COLO668 (cell line): ENCODE measurements around the gene VARS2.

Experiments used
- DNase-seq: peaks from one replicate; lab custom pipeline; 2025; ENCODE audit not compliant: unreplicated experiment; lab: John Stamatoyannopoulos, UW

VARS2 gene

DNA sequence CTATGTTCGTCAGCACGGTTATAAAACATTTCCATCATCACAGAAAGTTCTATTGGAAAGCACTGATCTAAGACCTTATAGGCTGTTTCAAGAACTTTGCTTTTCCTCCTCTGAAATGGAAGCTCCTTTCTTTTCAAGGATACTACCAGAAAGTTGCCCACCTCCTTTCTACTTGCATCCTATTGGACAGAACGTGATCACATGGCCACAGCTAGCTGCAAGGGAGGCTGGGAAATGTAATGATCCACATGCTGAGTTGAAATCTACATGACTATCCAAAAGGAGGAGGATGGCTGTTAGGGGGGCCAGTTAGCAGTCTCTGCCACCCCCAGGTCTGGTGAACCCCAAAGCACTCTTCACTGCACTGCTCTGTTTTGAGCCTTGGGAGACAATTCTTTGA, 14.6 kb downstream of the VARS2 start:
- no peak for DNase-seq

DNA sequence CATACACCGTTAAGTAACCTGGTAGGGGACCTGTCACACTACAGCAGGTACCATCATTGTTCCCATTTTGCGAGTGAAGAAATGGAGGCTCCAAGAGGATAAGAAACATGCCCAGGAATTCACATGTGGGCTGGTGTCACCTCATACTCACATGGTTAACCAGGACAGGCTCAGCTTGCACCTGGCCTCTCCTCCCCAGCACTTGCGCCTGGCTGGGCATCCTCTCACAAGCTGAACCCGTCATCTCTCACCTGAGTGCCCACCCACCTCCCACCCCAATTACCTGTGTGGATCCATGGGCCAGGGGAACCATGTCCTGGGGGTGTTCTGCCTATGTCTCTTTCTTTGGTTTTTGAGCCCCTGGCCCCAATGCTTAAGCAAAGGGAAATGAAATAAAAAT, 16.5 kb downstream of the VARS2 start:
- no peak for DNase-seq

DNA sequence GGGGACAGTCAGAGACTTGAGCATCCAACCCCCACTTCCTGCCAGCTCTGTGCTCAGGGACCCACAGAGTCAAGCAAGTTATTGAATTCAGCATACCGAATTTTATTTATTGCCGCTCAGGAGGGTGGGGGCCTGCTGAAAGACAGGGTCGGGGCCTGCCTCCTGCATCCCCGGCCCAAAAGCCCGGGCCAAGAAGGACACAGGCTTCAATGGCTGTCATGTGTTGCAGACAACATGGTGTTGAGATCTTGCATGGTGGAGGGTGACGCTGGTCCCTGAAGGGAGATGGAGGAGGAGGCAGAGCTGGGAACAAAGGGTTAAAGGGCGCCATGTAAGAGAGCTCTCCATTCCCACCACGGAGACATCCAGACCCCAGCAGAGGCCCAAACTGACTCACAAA, 17.2 kb downstream of the VARS2 start:
- DNase-seq = no peak

DNA sequence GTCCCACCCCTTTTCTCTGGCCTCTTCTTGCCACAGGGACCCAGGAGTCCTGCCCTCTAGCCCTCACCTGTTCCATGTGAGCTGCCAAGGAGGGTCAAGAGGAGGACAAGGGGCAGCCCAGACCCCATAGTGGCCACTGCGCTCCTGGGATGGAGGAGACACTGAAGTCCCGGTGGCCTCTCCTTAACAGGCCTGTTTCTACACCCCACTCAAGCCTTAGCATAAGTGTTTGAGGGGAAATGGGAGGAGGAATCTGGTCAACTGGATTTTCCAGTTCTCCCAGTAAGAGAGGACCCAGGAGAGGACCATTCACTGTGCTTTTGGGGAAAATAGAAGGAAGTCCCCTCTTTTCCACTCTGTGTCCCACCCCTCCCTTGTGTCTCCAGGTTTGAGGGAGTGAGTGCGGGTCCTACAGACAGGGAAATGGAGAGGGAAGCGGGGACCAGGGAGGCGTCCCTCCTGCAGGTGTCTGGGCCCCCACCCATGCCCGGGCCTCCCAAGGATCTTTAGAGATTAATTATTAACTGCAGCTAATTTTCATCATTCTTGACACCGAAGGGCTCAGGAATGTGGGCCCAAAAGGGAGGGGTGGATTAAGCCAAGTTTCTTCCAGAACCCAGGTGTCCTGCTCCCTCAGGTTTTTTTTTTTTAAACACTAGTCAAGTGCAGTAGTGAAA, 18.1 kb downstream of the VARS2 start, which contains the start of gene SFTA2:
Gene SFTA2, minus strand, starts transcription at position 202 of the 677 bp plus-strand sequence. Its CDS starts 74 bp downstream, at position 128.
- no peak for DNase-seq

DNA sequence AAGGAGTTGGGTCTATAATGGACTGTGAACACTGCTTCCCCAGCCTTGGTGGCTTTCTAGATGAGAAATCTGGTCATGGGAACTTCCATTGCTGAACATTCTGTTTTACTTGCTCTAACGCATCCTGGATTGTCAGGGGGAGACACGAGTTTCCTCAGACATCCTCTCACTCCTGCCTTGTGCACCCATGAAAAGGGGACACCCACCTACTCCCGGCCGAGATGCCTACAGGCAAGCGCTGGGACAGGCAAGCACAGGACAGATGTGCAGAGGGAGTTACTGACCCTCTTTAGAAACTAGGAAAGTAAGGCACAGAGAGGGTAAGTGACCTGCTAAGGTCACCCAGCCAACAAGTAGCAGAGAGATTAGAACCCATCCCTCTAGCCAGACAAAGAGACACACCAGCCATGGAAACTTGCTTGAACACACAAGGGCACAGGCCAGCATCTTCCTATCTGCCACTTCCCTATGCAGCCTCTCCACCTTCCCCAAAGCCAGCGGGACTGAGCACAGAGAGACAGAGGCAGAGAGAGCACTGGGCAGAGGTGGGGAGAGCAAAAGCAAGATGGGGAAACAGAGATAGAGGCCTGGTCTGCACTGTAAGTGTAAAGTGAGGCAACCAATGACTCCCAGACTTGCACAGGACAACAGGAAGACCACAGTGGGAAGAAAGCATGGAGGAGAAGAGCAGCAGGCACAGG, 18.8 kb downstream of the VARS2 start:
- DNase-seq = no peak

DNA sequence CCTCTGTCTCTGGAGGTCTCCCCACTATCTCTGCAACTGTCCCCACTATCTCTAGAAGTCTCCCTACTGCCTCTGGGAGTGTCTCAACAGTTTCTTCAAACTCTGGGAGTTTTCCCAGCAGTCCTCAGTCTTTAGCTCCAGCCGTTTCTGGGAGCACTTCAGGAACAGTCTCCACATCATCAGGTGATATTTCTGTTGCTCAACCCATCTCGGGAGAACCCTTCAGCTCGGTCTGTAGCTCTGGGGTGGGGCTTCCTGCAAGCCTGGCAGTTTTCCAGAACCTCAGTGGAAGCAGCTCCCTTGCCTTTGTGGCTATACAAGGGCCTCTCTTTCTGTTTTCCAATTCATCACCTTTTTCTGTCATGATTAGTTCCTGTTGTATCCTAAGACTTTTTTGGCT, 21.0 kb downstream of the VARS2 start:
- no peak for DNase-seq

DNA sequence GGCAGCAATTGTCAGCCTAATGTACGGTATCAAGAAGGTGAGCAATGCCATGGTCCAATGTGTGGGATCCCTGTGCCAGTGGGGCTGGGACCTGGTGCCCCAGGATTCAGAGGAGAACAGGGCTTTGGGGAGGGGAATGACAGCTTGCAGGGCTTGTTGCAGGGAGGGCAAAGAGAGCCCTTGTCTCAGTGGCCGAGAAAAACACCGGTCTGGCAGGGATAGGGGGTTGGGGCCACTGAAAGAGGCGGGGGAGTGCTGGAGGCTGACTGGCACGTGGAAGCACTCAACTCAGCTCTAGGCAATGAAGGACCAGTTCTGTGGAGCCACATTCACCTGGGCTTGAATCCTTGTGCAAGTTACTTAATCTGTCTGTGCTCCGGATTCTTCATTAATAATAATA, 23.2 kb downstream of the VARS2 start:
- DNase-seq = no peak

DNA sequence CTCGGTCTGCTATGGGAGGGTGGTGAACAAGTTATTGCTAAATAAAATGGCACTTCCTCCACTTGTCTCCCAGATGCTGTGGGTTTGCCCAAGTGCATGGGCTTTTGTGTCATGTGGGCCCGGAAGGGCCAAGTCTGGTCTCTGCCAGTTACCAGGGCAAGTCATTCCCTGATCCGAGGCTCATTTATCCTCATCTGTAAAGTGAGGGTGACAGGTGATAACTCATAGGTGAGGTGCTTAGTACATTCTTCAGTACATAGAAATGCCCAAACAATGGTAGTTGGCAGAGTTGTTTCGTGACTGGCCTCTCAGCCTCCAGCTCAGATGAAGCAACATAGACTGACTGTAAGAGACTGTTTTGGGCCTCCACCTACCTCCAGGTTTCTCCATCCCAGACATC, 24.7 kb downstream of the VARS2 start:
- DNase-seq = no peak

DNA sequence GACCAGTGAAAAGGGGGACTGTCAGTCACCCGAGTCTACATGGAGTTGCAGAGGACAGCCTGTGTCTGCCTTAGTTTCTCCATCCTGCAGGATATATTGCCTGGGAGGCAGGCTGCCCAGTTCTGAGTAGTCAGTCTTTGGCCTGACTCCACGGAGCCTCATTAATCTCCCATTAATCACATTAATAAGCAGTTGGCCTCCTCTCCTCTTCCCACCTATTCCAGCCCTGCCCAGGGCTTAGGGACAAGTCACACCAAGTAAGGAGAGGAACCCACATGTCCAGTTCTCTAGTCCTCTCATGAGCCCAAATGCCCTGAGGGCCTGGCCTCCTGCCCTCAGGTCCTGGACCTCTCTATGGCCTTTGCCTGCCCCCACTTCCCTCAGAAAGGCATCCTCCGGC, 25.4 kb downstream of the VARS2 start:
- no peak for DNase-seq

DNA sequence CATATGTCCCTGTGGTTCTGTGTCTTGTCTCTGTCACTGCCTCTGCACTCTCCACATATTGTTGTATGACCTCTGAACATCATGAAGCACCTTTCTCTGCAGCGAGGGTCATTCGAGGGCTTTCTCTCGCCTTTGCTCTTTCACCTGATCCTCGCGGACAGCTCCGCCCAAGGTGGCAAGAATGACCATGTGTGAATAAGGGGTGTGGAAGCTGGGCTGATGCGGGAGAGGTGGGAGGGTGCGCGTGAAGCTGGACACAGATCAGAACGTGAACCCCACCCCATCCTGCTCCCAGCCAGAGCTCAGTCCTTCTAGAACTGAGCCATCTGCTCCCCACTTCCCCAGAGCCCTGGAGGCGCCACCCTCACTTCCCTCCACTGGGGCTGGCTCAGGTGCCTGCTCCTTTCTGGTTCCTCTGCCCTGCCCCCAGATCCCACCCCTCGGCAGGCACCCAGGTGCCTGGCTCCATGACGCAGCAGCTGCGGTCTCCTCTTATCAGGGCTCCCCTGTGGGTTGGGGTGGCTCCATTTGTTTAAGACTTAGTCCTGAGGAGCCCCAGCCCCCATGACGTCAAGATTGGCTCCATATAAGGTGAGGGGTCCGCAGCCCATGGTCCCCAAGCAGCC, 26.4 kb downstream of the VARS2 start, which contains the start of gene MUCL3:
Gene MUCL3, plus strand, starts transcription at position 613 of the 626 bp plus-strand sequence. CDS start 27 bp downstream, outside the sequence.
- DNase-seq = no peak

DNA sequence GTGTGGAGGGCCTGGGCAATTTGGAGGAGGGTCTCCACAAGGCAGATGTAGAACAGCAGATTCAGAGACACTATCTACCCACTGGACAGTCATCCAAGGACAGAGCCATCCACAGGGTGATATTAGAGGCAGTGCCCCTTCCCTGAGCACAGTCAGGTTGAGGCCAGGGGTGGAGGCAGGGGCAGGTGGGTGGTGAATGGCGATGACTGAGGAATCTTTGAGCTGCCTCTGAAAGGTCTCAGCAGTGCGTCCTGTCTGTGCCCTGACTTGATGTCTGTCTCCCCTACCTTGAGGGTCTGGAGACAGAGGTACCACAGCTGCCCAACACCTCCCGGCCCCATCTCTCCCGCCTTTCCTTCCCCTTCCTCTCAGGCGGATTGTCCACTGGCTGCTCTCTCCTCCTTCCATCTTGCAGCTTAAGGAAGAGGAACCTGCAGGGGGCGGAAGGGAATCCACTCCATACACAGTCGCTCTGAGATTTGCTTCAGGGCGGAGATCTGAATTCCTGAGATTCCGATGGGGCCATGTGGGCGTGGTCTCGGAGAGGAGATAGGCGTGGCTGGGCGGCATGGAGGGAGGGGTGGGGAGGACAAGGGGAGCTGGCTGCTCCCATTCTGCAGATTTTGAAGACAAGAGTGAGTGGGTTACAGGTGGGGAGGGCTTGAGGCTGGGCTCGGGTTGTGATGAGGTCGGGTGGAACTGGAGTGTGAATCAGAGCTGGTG, 28.5 kb downstream of the VARS2 start:
- no peak for DNase-seq

DNA sequence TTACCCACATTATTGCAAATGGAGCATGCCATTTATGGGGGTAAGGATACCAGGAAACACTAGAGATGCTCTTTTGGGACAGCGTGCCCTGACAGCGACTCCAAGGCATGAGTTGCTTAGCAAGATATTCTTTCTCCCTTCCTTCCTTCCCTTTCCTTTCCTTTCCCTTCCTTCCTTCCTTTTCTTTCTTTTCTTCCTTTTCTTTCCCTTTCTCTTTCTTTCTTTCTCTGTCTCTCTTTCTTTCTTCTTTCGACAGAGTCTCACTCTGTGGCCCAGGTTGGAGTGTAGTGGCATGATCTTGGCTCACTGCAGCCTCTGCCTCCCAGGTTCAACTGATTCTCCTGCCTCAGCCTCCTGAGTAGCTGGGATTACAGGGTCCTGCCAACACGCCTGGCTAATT, 30.0 kb downstream of the VARS2 start:
- no peak for DNase-seq

DNA sequence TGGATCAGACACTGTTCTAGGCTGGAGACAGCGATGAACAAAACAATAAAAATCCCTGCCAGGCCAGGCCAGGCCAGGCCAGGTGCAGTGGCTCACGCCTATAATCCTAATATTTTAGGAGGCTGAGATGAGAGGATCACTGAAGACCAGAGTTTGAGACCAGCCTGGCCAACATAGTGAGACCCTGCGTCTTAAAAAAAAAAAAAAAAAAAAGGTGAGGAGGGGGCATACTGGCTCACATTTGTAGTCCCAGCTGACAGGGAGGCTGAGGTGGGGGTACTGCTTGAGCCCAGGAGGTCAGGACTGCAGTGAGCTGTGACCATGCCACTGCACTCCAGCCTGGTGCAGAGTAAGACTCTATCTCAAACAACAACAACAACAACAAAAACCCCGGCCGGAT, 31.2 kb downstream of the VARS2 start:
- DNase-seq = no peak

DNA sequence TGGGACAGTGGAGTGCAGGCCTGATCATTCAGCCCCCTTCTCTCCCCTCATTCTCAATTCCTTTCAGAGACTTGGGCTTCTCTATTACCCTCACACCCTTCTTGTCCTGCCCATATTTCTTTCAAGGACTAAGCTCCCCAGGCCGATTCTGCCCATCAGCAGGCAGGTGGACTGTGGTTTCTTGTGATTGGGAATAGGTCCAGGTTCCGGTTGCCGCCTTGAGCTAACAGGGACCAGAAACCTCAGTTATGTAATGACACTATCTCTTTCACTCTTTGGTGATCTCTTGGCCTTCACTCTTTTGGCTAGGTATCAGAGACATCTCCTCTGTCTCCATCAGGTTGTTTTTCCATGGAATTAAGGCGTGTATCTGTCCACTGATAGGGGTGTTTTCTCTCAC, 33.2 kb downstream of the VARS2 start:
- DNase-seq = no peak

DNA sequence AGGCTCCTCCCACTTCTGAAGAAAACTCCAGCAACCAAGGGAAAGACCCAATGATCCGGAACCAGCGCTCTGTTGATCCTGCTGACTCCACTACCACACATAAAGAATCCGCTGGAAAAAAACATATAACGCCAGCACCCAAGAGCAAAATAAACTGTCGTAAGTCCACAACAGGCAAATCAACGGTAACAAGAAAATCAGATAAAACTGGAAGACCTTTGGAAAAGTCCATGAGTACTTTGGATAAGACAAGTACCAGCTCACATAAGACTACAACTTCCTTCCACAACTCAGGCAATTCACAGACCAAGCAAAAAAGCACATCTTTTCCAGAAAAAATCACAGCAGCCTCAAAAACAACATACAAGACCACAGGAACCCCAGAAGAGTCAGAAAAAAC, 34.8 kb downstream of the VARS2 start:
- DNase-seq = no peak

DNA sequence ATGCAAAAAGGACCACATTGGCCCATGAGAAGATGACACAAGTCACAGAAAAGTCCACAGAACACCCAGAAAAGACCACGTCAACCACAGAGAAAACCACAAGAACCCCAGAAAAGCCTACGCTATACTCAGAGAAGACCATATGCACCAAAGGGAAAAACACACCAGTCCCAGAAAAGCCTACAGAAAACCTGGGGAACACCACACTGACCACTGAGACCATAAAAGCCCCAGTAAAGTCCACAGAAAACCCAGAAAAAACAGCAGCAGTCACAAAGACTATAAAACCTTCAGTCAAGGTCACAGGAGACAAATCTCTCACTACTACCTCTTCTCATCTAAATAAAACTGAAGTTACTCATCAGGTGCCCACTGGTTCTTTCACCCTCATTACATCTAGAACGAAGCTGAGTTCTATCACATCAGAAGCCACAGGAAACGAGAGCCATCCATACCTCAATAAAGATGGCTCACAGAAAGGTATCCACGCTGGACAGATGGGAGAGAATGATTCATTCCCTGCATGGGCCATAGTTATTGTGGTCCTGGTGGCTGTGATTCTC, 38.0 kb downstream of the VARS2 start:
- no peak for DNase-seq

DNA sequence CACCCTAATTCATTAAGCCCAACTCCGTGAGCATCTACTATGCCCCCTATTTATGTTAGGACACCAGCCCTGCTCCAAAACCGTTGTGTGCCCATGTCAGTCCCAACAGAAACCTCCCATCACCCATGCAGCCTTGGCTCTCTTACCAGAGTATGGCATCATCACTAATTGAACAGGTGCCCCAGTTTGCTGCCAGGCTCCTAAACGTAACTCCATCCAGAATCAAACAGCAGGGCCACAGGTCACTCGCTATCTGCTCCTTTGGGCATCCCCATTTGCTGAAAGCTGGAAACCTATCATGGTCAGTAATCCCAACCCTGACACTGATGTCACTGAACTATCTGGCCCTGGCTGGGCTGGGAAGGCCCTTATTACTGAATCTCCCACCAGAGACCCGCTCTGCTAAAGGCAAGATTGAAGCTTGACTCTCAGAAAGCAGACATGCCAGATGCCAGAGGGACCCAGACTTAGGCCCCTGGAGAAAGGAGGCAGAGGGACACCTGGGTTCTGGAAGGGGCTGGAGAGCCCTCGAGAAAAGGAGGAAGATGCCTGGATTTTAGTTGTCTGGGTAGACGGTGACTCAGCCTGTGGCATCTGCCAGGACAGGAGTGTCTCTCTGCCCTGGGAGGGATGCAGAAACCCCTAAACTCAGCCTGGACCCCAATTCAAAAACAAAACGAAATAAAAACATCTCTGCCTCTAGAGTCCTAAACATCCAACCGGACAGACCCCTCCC, 40.8 kb downstream of the VARS2 start:
- DNase-seq = no peak

DNA sequence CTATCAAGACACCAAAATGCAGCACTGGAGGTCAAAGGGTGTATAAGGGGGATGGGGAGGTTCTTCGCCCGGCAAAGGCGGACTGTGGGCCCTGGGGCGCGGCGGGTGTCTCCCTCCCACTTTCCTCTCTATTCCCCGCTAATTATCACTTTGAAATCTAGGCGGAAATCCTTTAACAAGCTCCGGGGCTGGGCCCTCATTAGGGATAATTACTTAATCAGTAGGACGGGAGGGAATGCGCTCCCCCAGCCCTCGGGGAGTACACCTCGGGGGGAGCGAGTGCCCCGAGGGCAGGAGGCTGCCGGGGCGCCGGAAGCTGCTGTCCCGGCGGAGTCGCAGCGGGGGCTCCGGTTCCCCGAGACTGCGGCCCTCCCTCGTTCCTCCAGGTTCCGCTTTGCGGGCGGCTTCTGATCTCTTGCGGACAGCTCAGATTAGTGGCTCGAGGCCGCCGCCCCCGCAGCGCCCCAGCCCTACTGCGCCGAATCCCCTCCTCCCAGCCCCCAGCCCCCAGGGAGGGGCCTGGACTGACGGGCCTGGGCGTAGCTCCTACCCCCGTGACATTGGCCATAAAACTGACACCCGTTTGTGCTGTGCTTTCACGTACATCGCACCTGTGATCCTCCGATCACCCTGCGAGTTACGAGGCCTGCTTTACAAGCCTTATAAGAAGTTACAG, 41.5 kb downstream of the VARS2 start:
- DNase-seq = peak; percentile 11

DNA sequence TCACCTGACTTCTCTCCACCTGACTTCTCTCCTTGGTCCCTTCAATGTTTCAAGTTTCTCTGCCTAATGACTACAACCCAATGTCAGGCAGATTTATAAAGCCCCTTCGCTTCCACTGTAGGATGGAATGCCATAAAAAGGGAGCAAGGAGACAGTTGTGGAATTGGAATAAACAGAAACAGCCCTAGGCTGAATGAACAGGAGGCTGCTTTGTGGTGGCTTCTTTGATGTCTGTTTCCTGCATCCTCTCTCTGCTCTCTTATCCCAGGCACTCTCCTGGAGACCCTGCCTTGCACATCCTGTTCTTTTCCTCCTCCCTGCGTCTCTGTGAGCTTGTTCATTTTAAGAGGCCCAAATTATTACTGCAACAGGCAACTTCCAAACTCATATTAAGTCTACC, 43.7 kb downstream of the VARS2 start:
- DNase-seq = no peak
